Heart right ventricle (tissue), 16 donors: ENCODE measurements around the gene KLHL22. TPM values are rescaled to one million over a fixed set of nuclear protein-coding genes. Genes with fewer than 3 reads are reported as not detected.

ENCODE experiments used
- ATAC-seq, 8 donors: fragments of 200-7000 bp; cut with Tn5 transposase; one replicate each; pipeline ENCODE4 v1.9.1; 2020; ENCODE audit warnings: mild to moderate bottlenecking in 8 of 8, moderate library complexity in 8 of 8, moderate number of reproducible peaks in 1 of 8
- DNase-seq, 2 donors: peaks; one replicate each; pipeline ENCODE4 v3.0.0-alpha.2; 2020
- H3K27ac ChIP-seq, 10 donors: fragments of 200-600 bp; sonication (generic) in 2 of 10; one replicate each; pipeline versions ENCODE4 v1.5.0 to v1.8.0; 2020 to 2022; ENCODE audit warnings: mild to moderate bottlenecking in 3 of 10
- H3K27me3 ChIP-seq, 7 donors: fragments of 200-600 bp; one replicate each; pipeline ENCODE4 v1.8.0; 2021 to 2022; ENCODE audit warnings: mild to moderate bottlenecking in 2 of 7
- H3K36me3 ChIP-seq, 9 donors: fragments of 200-600 bp; sonication (generic) in 1 of 9; one replicate each; pipeline versions ENCODE4 v1.5.0 to v1.8.0; 2020 to 2022; ENCODE audit warnings: mild to moderate bottlenecking in 2 of 9
- H3K4me1 ChIP-seq, 9 donors: fragments of 200-600 bp; sonication (generic) in 1 of 9; one replicate each; pipeline versions ENCODE4 v1.5.0 to v1.8.0; 2020 to 2022; ENCODE audit warnings: mild to moderate bottlenecking in 4 of 9
- H3K4me3 ChIP-seq, 10 donors: fragments of 200-600 bp; sonication (generic) in 2 of 10; one replicate each; pipeline versions ENCODE4 v1.5.0 to v1.8.0; 2020 to 2022; ENCODE audit warnings: mild to moderate bottlenecking in 7 of 10, moderate library complexity in 2 of 10
- H3K9me3 ChIP-seq, 11 donors: fragments of 200-600 bp in 10 of 11; sonication (generic) in 2 of 11; one replicate each; pipeline versions ENCODE4 v1.5.0 to v1.8.0; 2013 to 2022; ENCODE audit warnings: mild to moderate bottlenecking in 2 of 11, control low read depth in 1 of 11, moderate library complexity in 1 of 11
- CTCF ChIP-seq, 9 donors: fragments of 200-600 bp; sonication (generic) in 2 of 9; IDR thresholded peaks; one replicate each; pipeline versions ENCODE4 v1.5.0 to v1.8.0; 2021 to 2022; ENCODE audit warnings: antibody characterized with exemption in 9 of 9, mild to moderate bottlenecking in 5 of 9, moderate library complexity in 1 of 9
- WGBS, 2 donors: extraction: QIAGEN DNeasy Blood & Tissue Kit; methylation state at CpG; one replicate each; pipeline ENCODE4 v1.1.7; 2013; ENCODE audit warnings: inconsistent platforms in 1 of 2; 5-methylcytosine and 5-hydroxymethylcytosine counted together
- intact Hi-C, 10 donors: fragments of 100-400 bp; cut with DNase I; formaldehyde crosslinking; loops; one replicate each; pipeline versions ENCODE4 v1.11.1 to v1.14.2; 2022
- polyA plus RNA-seq, 2 donors: library from polyadenylated mRNA; stranded (reverse); fragments of 200-250 nt; gene quantifications; one replicate each; pipeline ENCODE4 v1.2.3, GENCODE V29; 2013
- total RNA-seq, 10 donors: library from RNA; stranded (reverse); fragmentation: NEBNext Ultra II Directional in 3 of 10; extraction: Animal tissue kit (Norgen Biotek cat#: 25700) in 3 of 10; gene quantifications; one replicate each; pipeline versions ENCODE4 v1.2.1 to v1.2.4, GENCODE V29; 2021 to 2023
- donor health status: Arrhythmogenic right ventricular cardiomyopathy.
- donor health status: ischemic (EF 13 %, LVEDD 7.1; RV severe dilation, severe dysfunction).
- donor health status: healthy with polysubstance abuse.
- donor health status: DM: no; HTN: yes; CAD: no.
- donor health status: DM: no; HTN: no; CAD: no.
- donor health status: ischemic (EF 25% LVEDD 6.9; RV normal size, moderate dysfunction).
- donor health status: ischemic (EF 25% LVEDD 5.7; RV mildly dilated, moderate dysfunction).
- donor health status: healthy.
- donor health status: DM: yes; HTN: yes; CAD: no.
- donor health status: Ischemic cardiomyopathy.
- donor health status: ischemic (EF 35%, LVEDD 5.7; RV mildly dilated, moderate dysfunction).
- donor health status: nonischemic (EF 11% LVEDD 7.7; RV severe dilation, severe dysfunction).
- donor health status: DM: yes; HTN: yes; CAD: no.
- donor health status: PGD.
- donor health status: ischemic (EF 29% LVEDD 5.4; RV normal size, mild dysfunction).
- donor health status: nonischemic (EF 23%, LVEDD 6.1; RV moderate dilation, normal function).

KLHL22 gene
- total and polyA plus RNA-seq, 12 donors: 11.3 to 29.3 (median 17.3) TPM

GRCh38 chr22:20427945-20428417 lies 67.6 kb downstream of the KLHL22 start:
- H3K4me1 ChIP-seq: peaks cover 17 to 53% (median 29%) of the 10 kb centered on the region in 9 donors
- H3K27me3 ChIP-seq: peaks cover 0 to 89% (median 15%) of the 10 kb centered on the region in 7 donors
- intact Hi-C loops: loop anchor here in 1 of 10 donors (10.0 kb wide), 1 partner anchor 137 kb away; no protein-coding TSS in a partner anchor
- H3K4me3 ChIP-seq: no peak overlapping the region
- 93 to 97% methylated on average over 4 of the region's 4 CpGs for WGBS, 2 donors
- ATAC-seq (no peak), DNase-seq (no peak)
- peaks cover 0 to 53% (median 3%) of the 10 kb centered on the region in 9 donors for H3K36me3 ChIP-seq
- TF ChIP-seq CTCF (IDR thresholded peaks at IDR 0.05): no peak
- no peak overlapping the region for H3K27ac ChIP-seq
- no peaks in the 10 kb centered on the region for H3K9me3 ChIP-seq

DNA sequence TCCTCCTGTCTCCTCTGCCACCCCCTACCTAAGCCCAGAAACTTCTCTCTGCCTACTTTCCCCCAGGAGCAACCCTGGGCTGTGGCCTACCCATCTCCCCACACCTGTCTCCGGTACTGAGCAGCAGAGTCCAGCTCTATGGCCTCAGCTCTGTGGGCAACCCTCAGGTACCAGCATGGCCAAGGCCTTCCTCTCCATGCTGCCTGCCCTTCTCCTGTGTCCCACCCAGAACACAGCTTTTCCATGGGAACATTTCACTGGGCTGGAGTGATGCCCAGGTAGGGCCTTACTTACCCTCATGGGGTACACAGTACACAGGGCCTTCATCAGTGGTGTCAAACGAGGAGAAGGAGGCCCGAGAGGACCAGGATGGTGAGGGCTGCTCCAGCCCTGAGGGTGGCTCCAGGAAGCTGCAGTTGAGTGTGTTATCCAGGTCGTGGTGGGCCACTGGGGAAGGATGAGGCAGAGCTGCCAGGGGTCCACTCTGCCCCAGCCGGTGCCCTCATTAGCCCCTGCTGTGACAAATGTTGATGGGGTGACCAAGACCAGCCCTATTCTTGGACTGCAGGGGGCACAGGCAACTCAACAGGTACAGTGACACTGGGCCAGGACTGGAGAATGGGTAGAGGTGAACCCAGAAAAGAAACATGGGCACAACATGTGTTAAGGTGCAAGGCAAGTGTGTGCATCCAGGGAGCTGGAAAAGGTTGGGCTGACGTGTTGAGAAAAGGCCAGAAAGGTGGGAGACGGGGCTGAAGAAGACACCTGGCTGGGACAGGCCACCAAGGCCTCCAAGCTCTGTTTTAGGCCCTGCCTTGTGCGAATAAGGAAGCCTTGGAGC lies 68.3 kb downstream of the KLHL22 start:
- no peak for TF ChIP-seq CTCF (IDR thresholded peaks at IDR 0.05)
- WGBS, 2 donors: 92 to 97% methylated on average over 8 of the region's 8 CpGs
- Histone ChIP-seq H3K36me3 (peaks cover 0 to 53% (median 3%) of the 10 kb centered on the region in 9 donors), H3K27me3 (peaks cover 0 to 83% (median 15%) of the 10 kb centered on the region in 7 donors), H3K4me3 (no peak overlapping the region), H3K9me3 (no peaks in the 10 kb centered on the region), H3K27ac (no peak overlapping the region), H3K4me1 (peaks cover 18 to 53% (median 30%) of the 10 kb centered on the region in 9 donors)
- ATAC-seq (no peak), DNase-seq (no peak)
- intact Hi-C loops: loop anchor here in 1 of 10 donors (10.0 kb wide), 1 partner anchor 137 kb away; no protein-coding TSS in a partner anchor

- Histone ChIP-seq H3K4me1 (peaks cover 18 to 49% (median 29%) of the 10 kb centered on the region in 9 donors), H3K27ac (no peak overlapping the region), H3K4me3 (peak overlapping the region in 7 of 10 donors; percentile 14 to 52 (median 36)), H3K27me3 (peaks cover 0 to 72% (median 12%) of the 10 kb centered on the region in 7 donors), H3K9me3 (no peaks in the 10 kb centered on the region), H3K36me3 (peaks cover 0 to 53% (median 3%) of the 10 kb centered on the region in 9 donors)
- 81 to 86% methylated on average over 12 of the region's 12 CpGs for WGBS, 2 donors
- no peak for TF ChIP-seq CTCF (IDR thresholded peaks at IDR 0.05)
- DNase-seq (no peak), ATAC-seq (no peak)
- intact Hi-C loops: loop anchor here in 1 of 10 donors (10.0 kb wide), 1 partner anchor 139 kb away; no protein-coding TSS in a partner anchor
Measured at GRCh38 chr22:20426259-20426615, 69.4 kb downstream of the KLHL22 start.

- intact Hi-C loops: loop anchor here in 1 of 10 donors (10.0 kb wide), 1 partner anchor 139 kb away; no protein-coding TSS in a partner anchor
- peak overlapping the region in 9 of 10 donors; percentile 14 to 52 (median 36) for H3K4me3 ChIP-seq
- H3K4me1 ChIP-seq: peaks cover 17 to 43% (median 26%) of the 10 kb centered on the region in 9 donors
- DNase-seq: no peak
- H3K9me3 ChIP-seq: no peaks in the 10 kb centered on the region
- TF ChIP-seq CTCF (IDR thresholded peaks at IDR 0.05): no peak
- peaks cover 0 to 50% (median 3%) of the 10 kb centered on the region in 9 donors for H3K36me3 ChIP-seq
- peak overlapping the region in 2 of 10 donors; percentile 26 to 43 for H3K27ac ChIP-seq
- 30 to 68% methylated on average over 80 to 96 of the region's 96 CpGs for WGBS, 2 donors
- no peak for ATAC-seq
- peaks cover 0 to 67% (median 9%) of the 10 kb centered on the region in 7 donors for H3K27me3 ChIP-seq
Measured at GRCh38 chr22:20425566-20426258, 69.9 kb downstream of the KLHL22 start.
